HepG2 (cell line): ENCODE results near the gene LAMC1. TPM values are rescaled to one million over a fixed set of nuclear protein-coding genes. Genes with fewer than 3 reads are reported as not detected.

Source experiments
- GRHL1 ChIP-seq: sonication (generic); formaldehyde crosslinking; conservative IDR thresholded peaks from 2 replicates; pipeline ENCODE4 v1.8.0; 2022; ENCODE audit warnings: missing genetic modification reagents
- HNF1A ChIP-seq, 2 experiments: sonication (generic) in 1 of 2; formaldehyde crosslinking in 1 of 2; IDR thresholded peaks; 2 replicates each; pipeline versions ENCODE4 v1.4.0 to v1.6.1; 2016 to 2020; ENCODE audit warnings: borderline replicate concordance in 1 of 2, low read depth in 1 of 2, mild to moderate bottlenecking in 1 of 2, missing genetic modification reagents in 1 of 2
- IRF2 ChIP-seq: IDR thresholded peaks from 2 replicates; pipeline ENCODE4 v1.6.1; 2018; ENCODE audit warnings: missing genetic modification reagents, missing compliant biosample characterization
- KDM2A ChIP-seq: sonication (generic); formaldehyde crosslinking; IDR thresholded peaks from 2 replicates; pipeline ENCODE4 v1.4.0; 2020; ENCODE audit warnings: low read depth, missing genetic modification reagents, borderline replicate concordance
- KLF11 ChIP-seq: IDR thresholded peaks from 2 replicates; pipeline ENCODE4 v1.6.1; 2016; ENCODE audit warnings: missing compliant biosample characterization
- KLF6 ChIP-seq: IDR thresholded peaks from 2 replicates; pipeline ENCODE4 v1.8.0; 2016; ENCODE audit warnings: missing biosample characterization, missing genetic modification reagents
- MXI1 ChIP-seq: IDR thresholded peaks from 3 replicates; pipeline ENCODE4 v1.6.1; 2012; ENCODE audit warnings: low read depth, low read length, inconsistent platforms, borderline replicate concordance
- PATZ1 ChIP-seq: sonication (generic); formaldehyde crosslinking; IDR thresholded peaks from 2 replicates; pipeline ENCODE4 v1.4.0; 2020; ENCODE audit warnings: missing genetic modification reagents
- PLRG1 ChIP-seq: fragments of 450-650 bp; conservative IDR thresholded peaks from 2 replicates; pipeline ENCODE4 v1.6.1; 2016
- POLR2A ChIP-seq, 2 experiments: IDR thresholded peaks; 2 replicates each; pipeline ENCODE4 v1.6.1; 2011; ENCODE audit warnings: low read depth in 2 of 2, low read length in 2 of 2, mild to moderate bottlenecking in 1 of 2, moderate library complexity in 1 of 2; ENCODE audit not compliant: insufficient read depth in 1 of 2
- RBFOX2 ChIP-seq: fragments of 200-400 bp; formaldehyde crosslinking; IDR thresholded peaks from 2 replicates; pipeline ENCODE4 v1.6.1; 2017; ENCODE audit warnings: low read depth, mild to moderate bottlenecking, low read length
- REPIN1 ChIP-seq: sonication (generic); formaldehyde crosslinking; IDR thresholded peaks from 2 replicates; pipeline ENCODE4 v1.8.0; 2022; ENCODE audit warnings: missing genetic modification reagents, low read depth, mild to moderate bottlenecking, borderline replicate concordance
- TCF7 ChIP-seq: sonication (generic); IDR thresholded peaks from 2 replicates; pipeline ENCODE4 v1.6.1; 2016; ENCODE audit warnings: antibody characterized with exemption, low read depth
- TEAD2 ChIP-seq: sonication (generic); formaldehyde crosslinking; IDR thresholded peaks from 2 replicates; pipeline ENCODE4 v1.9.0; 2021; ENCODE audit warnings: missing genetic modification reagents
- TGIF2 ChIP-seq: IDR thresholded peaks from 2 replicates; pipeline ENCODE4 v1.6.1; 2016; ENCODE audit warnings: control low read depth, missing compliant biosample characterization
- ZMAT5 ChIP-seq: sonication (generic); formaldehyde crosslinking; IDR thresholded peaks from 2 replicates; pipeline ENCODE4 v1.5.0; 2020; ENCODE audit warnings: mild to moderate bottlenecking, low read depth, missing genetic modification reagents, borderline replicate concordance
- ZNF441 ChIP-seq: sonication (generic); formaldehyde crosslinking; IDR thresholded peaks from 2 replicates; pipeline ENCODE4 v1.7.0; 2021; ENCODE audit warnings: missing genetic modification reagents, borderline replicate concordance
- ZNF687 ChIP-seq: sonication (generic); formaldehyde crosslinking; IDR thresholded peaks from 2 replicates; pipeline ENCODE4 v1.5.1; 2020; ENCODE audit warnings: mild to moderate bottlenecking, missing genetic modification reagents, moderate library complexity
- polyA plus RNA-seq, 8 experiments: library from polyadenylated mRNA; depleted of rRNA in 3 of 8; stranded (reverse) in 7 of 8; unstranded in 1 of 8; fragments of >200 nt; fragmentation: Illumina TruSeq in 4 of 8; extraction: Trizol in 4 of 8; gene quantifications; 2 replicates each; pipeline versions ENCODE4 v1.2.1 to v1.2.3, GENCODE V29; 2011 to 2016; ENCODE audit warnings: low read depth in 4 of 8, missing spikeins in 1 of 8, mixed read lengths in 1 of 8; ENCODE audit not compliant: insufficient read depth in 1 of 8
- total RNA-seq, 5 experiments: library from RNA; depleted of rRNA; stranded (reverse); fragments of >200 nt; fragmentation: Illumina TruSeq; extraction: Trizol; gene quantifications; 2 replicates each; pipeline ENCODE4 v1.2.3, GENCODE V29; 2016; ENCODE audit warnings: low read depth in 1 of 5

The LAMC1 gene
- total and polyA plus RNA-seq, 2 of the 13 experiments (the other 11 are each of a cell fraction or from before 2014, with no cell fraction given), result 58.5 to 137 TPM

- peak; percentile 61 for TF ChIP-seq PATZ1
- TF ChIP-seq ZNF687 (CRISPR knock-in tag), result peak; percentile 6; the same call in 1 of the 2 replicates
- no peak for TF ChIP-seq GRHL1 (CRISPR knock-in tag)
- TF ChIP-seq TCF7, result no peak
- TF ChIP-seq HNF1A (IDR thresholded peaks at IDR 0.05; ENCODE audit: low read depth), result no peak
- TF ChIP-seq HNF1A (CRISPR knock-in tag; IDR thresholded peaks at IDR 0.05; ENCODE audit: borderline replicate concordance), result no peak
- no peak for TF ChIP-seq IRF2 (CRISPR knock-in tag)
- peak; percentile 36; the same call in 1 of the 3 replicates for TF ChIP-seq MXI1
- TF ChIP-seq REPIN1, result no peak
- 0 out of 2 replicates have a peak, but pooled peaks have one; percentile 2 for TF ChIP-seq KDM2A (CRISPR knock-in tag)
- TF ChIP-seq KLF6 (CRISPR knock-in tag), result no peak
- TF ChIP-seq KLF11 (CRISPR knock-in tag), result no peak
- no peak for TF ChIP-seq ZNF441 (CRISPR knock-in tag)
- no peak for TF ChIP-seq RBFOX2
- TF ChIP-seq ZMAT5 (CRISPR knock-in tag), result no peak
- peak in 1 of 2 experiments; percentile 67; a peak in 2 of 4 replicates for TF ChIP-seq POLR2A (IDR thresholded peaks at IDR 0.05; ENCODE audit: insufficient read depth in 1 of 2, low read depth in 2 of 2, low read length in 2 of 2)
- no peak for TF ChIP-seq TEAD2
- no peak for TF ChIP-seq TGIF2
- no peak for TF ChIP-seq PLRG1
Measured at GRCh38 chr1:183023146-183023600, at the start of gene LAMC1 (continued).
